H1 (cell line): ENCODE data around the gene RMDN3. TPM values are rescaled to one million over a fixed set of nuclear protein-coding genes. Genes with fewer than 3 reads are reported as not detected.
A peak's percentile ranks its signal among the peaks of the same experiment; 100 is the strongest.

Source experiments
- CTCF ChIA-PET: fragments of 300-600 bp; sonication (Branson Sonifier 250); formaldehyde crosslinking; loops from one replicate; lab custom pipeline; 2021; ENCODE audit not compliant: partially characterized antibody; lab: Charles Lee
- POLR2A ChIA-PET: fragments of 300-600 bp; sonication (Branson Sonifier 250); formaldehyde crosslinking; loops from one replicate; lab custom pipeline; 2021; ENCODE audit warnings: inconsistent platforms; ENCODE audit not compliant: partially characterized antibody; lab: Charles Lee
- DNase-seq, 2 experiments: peaks; one replicate each; pipeline versions ENCODE4 v3.0.0 to v3.0.0-alpha.2; 2010 to 2022; ENCODE audit warnings: low spot score in 2 of 2, low read depth in 1 of 2, mixed read lengths in 1 of 2
- FAIRE-seq: peaks from 2 replicates; lab custom pipeline; 2011; peaks lifted over from hg19 to GRCh38; lab: Jason Lieb, UNC
- H2AFZ ChIP-seq: 2 replicates; pipeline ENCODE4 v1.8.1; 2012; ENCODE audit warnings: low read length, inconsistent platforms
- H2AK5ac ChIP-seq: 2 replicates; pipeline ENCODE4 v1.6.1; 2013; ENCODE audit warnings: low read depth, low read length
- H2BK120ac ChIP-seq: replicated peaks from 2 replicates; pipeline ENCODE3; 2013; ENCODE audit warnings: low read depth, low read length, inconsistent platforms
- H2BK12ac ChIP-seq: 2 replicates; pipeline ENCODE4 v1.6.1; 2013; ENCODE audit warnings: low read depth, low read length
- H2BK15ac ChIP-seq: 2 replicates; pipeline ENCODE4 v1.6.1; 2013; ENCODE audit warnings: low read length
- H2BK20ac ChIP-seq: 2 replicates; pipeline ENCODE4 v1.6.1; 2013; ENCODE audit warnings: low read length
- H2BK5ac ChIP-seq: 2 replicates; pipeline ENCODE4 v1.6.1; 2013; ENCODE audit warnings: low read depth, low read length
- H3K14ac ChIP-seq: 2 replicates; pipeline ENCODE4 v1.6.1; 2013; ENCODE audit warnings: inconsistent platforms; ENCODE audit not compliant: insufficient read length
- H3K18ac ChIP-seq: 2 replicates; pipeline ENCODE4 v1.6.1; 2013; ENCODE audit warnings: low read length; ENCODE audit errors: extremely low read depth
- H3K23ac ChIP-seq: 2 replicates; pipeline ENCODE4 v1.6.1; 2013; ENCODE audit warnings: inconsistent platforms; ENCODE audit not compliant: insufficient read length
- H3K23me2 ChIP-seq: 2 replicates; pipeline ENCODE4 v1.6.1; 2013; ENCODE audit warnings: low read depth, low read length
- H3K27ac ChIP-seq: 2 replicates; pipeline ENCODE4 v1.6.1; 2011; ENCODE audit warnings: low read depth, low read length, inconsistent platforms
- H3K27me3 ChIP-seq, 4 experiments: replicated peaks in 1 of 4; 1 replicate in 1 of 4; 2 replicates in 3 of 4; pipeline versions ENCODE4 v1.6.1 to v1.8.1; 2011 to 2013; ENCODE audit warnings: low read length in 3 of 4, mild to moderate bottlenecking in 3 of 4, inconsistent platforms in 2 of 4, mixed read lengths in 2 of 4, moderate library complexity in 1 of 4; ENCODE audit not compliant: control insufficient read depth in 3 of 4, insufficient read depth in 3 of 4; ENCODE audit errors: extremely low read depth in 1 of 4
- H3K36me3 ChIP-seq, 4 experiments: 2 replicates each; pipeline versions ENCODE4 v1.6.1 to v1.8.1; 2011 to 2013; ENCODE audit warnings: mild to moderate bottlenecking in 4 of 4, low read length in 3 of 4, moderate library complexity in 2 of 4, control low read depth in 1 of 4, inconsistent platforms in 1 of 4; ENCODE audit not compliant: insufficient read depth in 4 of 4, control insufficient read depth in 2 of 4
- H3K4ac ChIP-seq: replicated peaks from 2 replicates; pipeline ENCODE3; 2013; ENCODE audit warnings: low read length, low read depth, mixed read lengths, inconsistent platforms; ENCODE audit not compliant: insufficient read length
- H3K4me1 ChIP-seq, 4 experiments: replicated peaks in 1 of 4; 1 replicate in 1 of 4; 2 replicates in 3 of 4; pipeline versions ENCODE4 v1.6.1 to v1.8.1; 2011 to 2013; ENCODE audit warnings: low read length in 3 of 4, inconsistent platforms in 2 of 4, mixed read lengths in 1 of 4; ENCODE audit not compliant: insufficient read depth in 4 of 4, control insufficient read depth in 3 of 4
- H3K4me2 ChIP-seq, 2 experiments: 2 replicates each; pipeline versions ENCODE4 v1.6.1 to v1.8.1; 2011 to 2013; ENCODE audit warnings: low read depth in 2 of 2, low read length in 2 of 2, control low read depth in 1 of 2, inconsistent platforms in 1 of 2, mild to moderate bottlenecking in 1 of 2; ENCODE audit not compliant: insufficient read depth in 1 of 2
- H3K4me3 ChIP-seq, 4 experiments: fragments of 200-600, 300-600 bp in 1 of 4; sonication (generic), shearing (Covaris generic), sonication (Bioruptor Twin) in 1 of 4; 2 replicates each; pipeline versions ENCODE4 v1.5.1 to v1.8.1; 2011 to 2016; ENCODE audit warnings: low read length in 4 of 4, low read depth in 3 of 4, control low read depth in 2 of 4, inconsistent platforms in 2 of 4, mild to moderate bottlenecking in 2 of 4, mixed read lengths in 1 of 4, moderate library complexity in 1 of 4; ENCODE audit not compliant: insufficient read depth in 2 of 4; ENCODE audit errors: extremely low read depth in 1 of 4
- H3K56ac ChIP-seq: replicated peaks from 2 replicates; pipeline ENCODE3; 2013; ENCODE audit warnings: low read depth, mild to moderate bottlenecking, mixed read lengths, low read length, inconsistent platforms; ENCODE audit not compliant: insufficient read length
- H3K79me1 ChIP-seq: 2 replicates; pipeline ENCODE4 v1.6.1; 2013; ENCODE audit warnings: low read depth, low read length, control low read depth
- H3K79me2 ChIP-seq, 2 experiments: 2 replicates each; pipeline versions ENCODE4 v1.6.1 to v1.8.1; 2012 to 2013; ENCODE audit warnings: low read length in 2 of 2, mild to moderate bottlenecking in 2 of 2, inconsistent platforms in 1 of 2; ENCODE audit not compliant: insufficient read depth in 2 of 2, control insufficient read depth in 1 of 2
- H3K9ac ChIP-seq, 4 experiments: replicated peaks in 1 of 4; 1 replicate in 1 of 4; 2 replicates in 3 of 4; pipeline versions ENCODE4 v1.6.1 to v1.8.1; 2011 to 2013; ENCODE audit warnings: low read depth in 3 of 4, low read length in 3 of 4, control low read depth in 2 of 4, mild to moderate bottlenecking in 2 of 4, moderate library complexity in 2 of 4, inconsistent platforms in 1 of 4; ENCODE audit errors: extremely low read depth in 1 of 4
- H3K9me3 ChIP-seq, 2 experiments: 2 replicates each; pipeline versions ENCODE4 v1.6.1 to v1.8.1; 2012 to 2013; ENCODE audit warnings: mild to moderate bottlenecking in 2 of 2, moderate library complexity in 2 of 2, control low read depth in 1 of 2, inconsistent platforms in 1 of 2, low read depth in 1 of 2, low read length in 1 of 2, mixed read lengths in 1 of 2; ENCODE audit not compliant: insufficient read depth in 2 of 2
- H4K20me1 ChIP-seq, 2 experiments: replicated peaks in 1 of 2; 2 replicates each; pipeline versions ENCODE3 to v1.8.1; 2011 to 2013; ENCODE audit warnings: inconsistent platforms in 2 of 2, low read length in 2 of 2, mild to moderate bottlenecking in 1 of 2; ENCODE audit not compliant: insufficient read depth in 2 of 2, control insufficient read depth in 1 of 2
- H4K5ac ChIP-seq: 2 replicates; pipeline ENCODE4 v1.6.1; 2013; ENCODE audit warnings: low read length, low read depth, mixed read lengths, inconsistent platforms; ENCODE audit not compliant: insufficient read length
- H4K8ac ChIP-seq: 2 replicates; pipeline ENCODE4 v1.8.0; 2013; ENCODE audit warnings: mild to moderate bottlenecking, moderate library complexity, low read length, inconsistent platforms; ENCODE audit not compliant: insufficient read depth; ENCODE audit errors: extremely low read depth
- H4K91ac ChIP-seq: replicated peaks from 2 replicates; pipeline ENCODE3; 2013; ENCODE audit warnings: low read length, mixed read lengths, inconsistent platforms; ENCODE audit not compliant: insufficient read length
- ASH2L ChIP-seq: fragments of 200-600, 300-600 bp; sonication (generic); IDR thresholded peaks from one replicate; pipeline ENCODE4 v1.7.1; 2017; ENCODE audit warnings: low read length
- BCL11A ChIP-seq, 2 experiments: IDR thresholded peaks; one replicate each; pipeline ENCODE4 v1.6.1; 2011; ENCODE audit warnings: low read depth in 2 of 2, low read length in 2 of 2, mild to moderate bottlenecking in 2 of 2
- CEBPB ChIP-seq: IDR thresholded peaks from 2 replicates; pipeline ENCODE4 v1.6.1; 2012; ENCODE audit warnings: low read depth, low read length
- CHD1 ChIP-seq: IDR thresholded peaks from 2 replicates; pipeline ENCODE4 v1.6.1; 2012; ENCODE audit warnings: low read depth, low read length, improper control_type of control experiment
- EP300 ChIP-seq, 2 experiments: IDR thresholded peaks; 1 replicate in 1 of 2; 2 replicates in 1 of 2; pipeline ENCODE4 v1.6.1; 2011 to 2012; ENCODE audit warnings: low read depth in 2 of 2, low read length in 2 of 2, mild to moderate bottlenecking in 2 of 2, borderline replicate concordance in 1 of 2, inconsistent platforms in 1 of 2, moderate library complexity in 1 of 2
- FOSL1 ChIP-seq: IDR thresholded peaks from 2 replicates; pipeline ENCODE4 v1.6.1; 2011; ENCODE audit warnings: mild to moderate bottlenecking, low read depth, low read length, moderate library complexity; ENCODE audit not compliant: insufficient read depth
- KDM1A ChIP-seq: fragments of 200-600, 300-600 bp; sonication (generic); IDR thresholded peaks from 2 replicates; pipeline ENCODE4 v1.7.1; 2016; ENCODE audit warnings: mild to moderate bottlenecking, low read length, borderline replicate concordance
- MAX ChIP-seq: IDR thresholded peaks from 2 replicates; pipeline ENCODE4 v1.6.1; 2012; ENCODE audit warnings: inconsistent platforms
- PHF8 ChIP-seq: fragments of 200-600 bp; sonication (generic); conservative IDR thresholded peaks from 2 replicates; pipeline ENCODE4 v1.7.1; 2012; ENCODE audit warnings: low read depth, mild to moderate bottlenecking, inconsistent platforms, low read length, moderate library complexity
- POLR2AphosphoS5 ChIP-seq: IDR thresholded peaks from 2 replicates; pipeline ENCODE4 v1.6.1; 2011; ENCODE audit warnings: low read depth, low read length
- TEAD4 ChIP-seq: IDR thresholded peaks from 2 replicates; pipeline ENCODE4 v1.6.1; 2012; ENCODE audit warnings: low read depth, low read length, inconsistent platforms, mixed read lengths
- WGBS, 2 experiments: shearing (Covaris generic) in 1 of 2; methylation state at CpG; one replicate each; pipeline versions ENCODE4 v1.1.6 to v1.1.7; 2013 to 2015; ENCODE audit warnings: low lambda C conversion rate in 2 of 2, mixed read lengths in 2 of 2, inconsistent platforms in 1 of 2, low coverage in 1 of 2, missing lambda C conversion rate in 1 of 2; ENCODE audit not compliant: insufficient replicate concordance in 2 of 2, insufficient coverage in 1 of 2, insufficient read length in 1 of 2; ENCODE audit errors: extremely low coverage in 1 of 2, missing lambda C conversion rate in 1 of 2; 5-methylcytosine and 5-hydroxymethylcytosine counted together
- polyA plus RNA-seq, 7 experiments: library from polyadenylated mRNA; depleted of rRNA in 3 of 7; stranded (reverse) in 5 of 7; unstranded in 2 of 7; fragments of >200 nt in 5 of 7; fragments of 200-250 nt in 2 of 7; gene quantifications; 1 replicate in 5 of 7; 2 replicates in 1 of 7; 4 replicates in 1 of 7; pipeline versions ENCODE4 v1.2.1 to v1.2.3, GENCODE V29; 2011 to 2013; ENCODE audit warnings: missing spikeins in 2 of 7, mixed read lengths in 2 of 7
- total RNA-seq: library from RNA; stranded (reverse); fragmentation: NEBNext Ultra II Directional; extraction: Animal tissue kit (Norgen Biotek cat#: 25700); gene quantifications from 2 replicates; pipeline ENCODE4 v1.2.1, GENCODE V29; 2021

Gene RMDN3
- total and polyA plus RNA-seq, 2 of the 8 experiments (the other 6 are each of a cell fraction or from before 2014, with no cell fraction given) = 10.8 to 24.1 TPM

- WGBS, 2 experiments = 3% methylated on average over 52 of the region's 75 CpGs; no CpG with 5 or more reads in 1 of the 2 experiments
- peak; percentile 58; the same call in 1 of the 2 replicates for TF ChIP-seq PHF8
- no peak for TF ChIP-seq POLR2AphosphoS5
- TF ChIP-seq MAX = peak; percentile 60
- no peak for TF ChIP-seq CHD1
- no peak for TF ChIP-seq EP300 (IDR thresholded peaks at IDR 0.05; ENCODE audit: borderline replicate concordance in 1 of 2, low read depth in 2 of 2, low read length in 2 of 2)
- no peak for TF ChIP-seq BCL11A (IDR thresholded peaks at IDR 0.05; ENCODE audit: low read depth in 2 of 2, low read length in 2 of 2)
- no peak for TF ChIP-seq FOSL1
- peak; percentile 55 for TF ChIP-seq ASH2L
- TF ChIP-seq TEAD4 = no peak
- no peak for TF ChIP-seq CEBPB
- TF ChIP-seq KDM1A = no peak
Measured at GRCh38 chr15:40763801-40764628, 9.0 kb upstream of the RMDN3 start, which contains the start of gene GCHFR. TSS of gene GCHFR (plus strand) at chr15:40764068. CDS start at chr15:40764181, 113 bp downstream.

More at GRCh38 chr15:40763801-40764628, 9.0 kb upstream of the RMDN3 start, which contains the start of gene GCHFR:
- H2AK5ac ChIP-seq = no peak within 1 kb of the TSS
- H2BK5ac ChIP-seq = peak within 1 kb of the TSS; percentile 10; the same call in 1 of the 2 replicates
- H3K18ac ChIP-seq = peak within 1 kb of the TSS; percentile 60
- peak in 1 of 2 experiments; percentile 86 for DNase-seq
- H3K4ac ChIP-seq = no peak within 1 kb of the TSS
- 0 out of 2 replicates have a peak within 1 kb of the TSS, but pooled peaks have one; percentile 56 for H2AFZ ChIP-seq
- peak within 1 kb of the TSS in 3 of 4 experiments; percentile 26 to 45 (median 42); a peak in 3 of 7 replicates for H3K9ac ChIP-seq
- no peaks in the 10 kb centered on the region for H3K79me2 ChIP-seq
- H3K4me1 ChIP-seq = peaks cover 6 to 30% (median 19%) of the 10 kb centered on the region in 4 experiments
- H3K23me2 ChIP-seq = peaks cover 14% of the 10 kb centered on the region; the same call in 1 of the 2 replicates
- peak within 1 kb of the TSS; percentile 60 for H4K8ac ChIP-seq
- H3K4me3 ChIP-seq = peak within 1 kb of the TSS; percentile 44 to 81 (median 74)
- H4K91ac ChIP-seq = peak within 1 kb of the TSS; percentile 80
- 0 out of 2 replicates have a peak within 1 kb of the TSS, but pooled peaks have one; percentile 60 for H2BK12ac ChIP-seq
- no peak within 1 kb of the TSS for H3K14ac ChIP-seq
- peak within 1 kb of the TSS; percentile 65 to 92 for H3K4me2 ChIP-seq
- H3K56ac ChIP-seq = peak within 1 kb of the TSS; percentile 70
- no peak within 1 kb of the TSS for H3K27ac ChIP-seq
- no peak within 1 kb of the TSS for H2BK120ac ChIP-seq
- H3K36me3 ChIP-seq = no peaks in the 10 kb centered on the region
- H3K9me3 ChIP-seq = no peaks in the 10 kb centered on the region
- peaks cover 0 to 2% of the 10 kb centered on the region in 2 experiments for H4K20me1 ChIP-seq
- no peak for FAIRE-seq
- no peak within 1 kb of the TSS for H3K23ac ChIP-seq
- CTCF ChIA-PET = interaction anchor here (0.7 to 15.3 kb wide), 10 partner anchors 18 to 140 kb away, joined by 3 to 184 read pairs (median 4); no protein-coding TSS in a partner anchor
- H3K27me3 ChIP-seq = peaks cover 0 to 7% (median 3%) of the 10 kb centered on the region in 4 experiments; a peak in 5 of 7 replicates
- peak within 1 kb of the TSS; percentile 46; the same call in 1 of the 2 replicates for H2BK15ac ChIP-seq
- H2BK20ac ChIP-seq = no peak within 1 kb of the TSS
- no peak within 1 kb of the TSS for H4K5ac ChIP-seq
- POLR2A ChIA-PET = interaction anchor here (0.6 to 3.0 kb wide), 21 partner anchors 7 to 526 kb away, joined by 3 to 11 read pairs (median 5); partner anchors contain the start of genes CHAC1, RAD51, SPINT1 and VPS18
- no peaks in the 10 kb centered on the region for H3K79me1 ChIP-seq
